ENCODE results near the gene SYNJ2.

The SYNJ2 gene

GRCh38 chr6:158030380-158031300 is 49.0 kb downstream of the SYNJ2 start:
- DNase-seq, result no peak

- peak; percentile 60 for DNase-seq
Measured at GRCh38 chr6:158031381-158032353, 50.0 kb downstream of the SYNJ2 start.

- no peak for DNase-seq
Measured at GRCh38 chr6:158032354-158032733, 50.7 kb downstream of the SYNJ2 start.

- no peak for DNase-seq
Measured at GRCh38 chr6:158033077-158033750, 51.6 kb downstream of the SYNJ2 start.

- no peak for DNase-seq
Measured at GRCh38 chr6:158033751-158034702, 52.4 kb downstream of the SYNJ2 start.

- no peak for DNase-seq
Measured at GRCh38 chr6:158036261-158036660, 54.6 kb downstream of the SYNJ2 start.

- DNase-seq, result no peak
Measured at GRCh38 chr6:158037021-158037420, 55.4 kb downstream of the SYNJ2 start.

- no peak for DNase-seq
Measured at GRCh38 chr6:158037771-158038170, 56.1 kb downstream of the SYNJ2 start.

- DNase-seq, result no peak
Measured at GRCh38 chr6:158038291-158039177, 56.9 kb downstream of the SYNJ2 start.

GRCh38 chr6:158039178-158039557 is 57.5 kb downstream of the SYNJ2 start:
- no peak for DNase-seq

- no peak for DNase-seq
Measured at GRCh38 chr6:158039571-158040050, 57.9 kb downstream of the SYNJ2 start.

GRCh38 chr6:158040051-158040803 is 58.6 kb downstream of the SYNJ2 start:
- peak; percentile 38 for DNase-seq

- DNase-seq, result no peak
Measured at GRCh38 chr6:158040804-158041347, 59.2 kb downstream of the SYNJ2 start.

GRCh38 chr6:158041370-158041769 is 59.7 kb downstream of the SYNJ2 start:
- DNase-seq, result no peak

GRCh38 chr6:158041788-158042187 is 60.1 kb downstream of the SYNJ2 start:
- DNase-seq, result no peak

- no peak for DNase-seq
Measured at GRCh38 chr6:158042245-158042798, 60.7 kb downstream of the SYNJ2 start.

- no peak for DNase-seq
Measured at GRCh38 chr6:158043008-158043407, 61.3 kb downstream of the SYNJ2 start.

- DNase-seq, result no peak
Measured at GRCh38 chr6:158043586-158044524, 62.2 kb downstream of the SYNJ2 start.

Data from activated CD8-positive, alpha-beta memory T cell treated with anti-CD3 and anti-CD28 coated beads, Interleukin-2, amount 50 U/mL, for 4 hours (primary cell).